HG02642 (cell line): Measurements from ENCODE around the gene HES1.
"Not testable (repeated sequence)": the region's sequence is repeated elsewhere in the genome, so short reads cannot be mapped to it uniquely, and the experiment has no call there.

Experiments
- ATAC-seq: cut with Tn5 transposase; IDR thresholded peaks from one replicate; pipeline ENCODE4 v1.9.1; 2021; ENCODE audit warnings: mild to moderate bottlenecking; ENCODE audit not compliant: unreplicated experiment, poor library complexity

Gene HES1

DNA sequence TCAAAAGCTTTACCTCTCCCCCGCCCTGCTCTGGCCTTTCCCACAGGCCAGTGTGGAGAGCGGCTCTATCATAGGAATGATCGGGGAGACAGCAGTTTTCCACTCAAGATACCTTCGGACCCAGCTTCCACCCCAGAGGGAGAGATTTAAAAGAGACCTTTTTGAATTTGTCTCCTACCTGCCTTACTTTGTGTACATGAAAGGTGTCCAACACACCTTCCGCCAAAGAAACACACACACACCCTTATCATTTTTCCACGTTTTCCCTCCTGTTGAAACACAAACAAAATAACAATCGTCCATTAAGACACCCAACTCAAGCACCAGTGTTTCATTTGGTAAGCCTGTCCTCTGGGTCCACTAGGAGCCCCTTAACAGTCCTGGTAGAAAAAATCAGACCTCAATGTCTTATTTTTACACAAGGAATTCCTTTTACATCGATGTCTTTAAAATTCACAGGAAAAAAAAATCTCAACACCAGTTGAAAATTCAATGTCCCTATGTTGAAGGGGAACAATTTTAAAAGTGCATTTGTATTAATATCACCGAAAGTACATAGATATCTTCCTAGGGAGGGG is 4.0 kb downstream of the HES1 start:
- ATAC-seq, result no peak

DNA sequence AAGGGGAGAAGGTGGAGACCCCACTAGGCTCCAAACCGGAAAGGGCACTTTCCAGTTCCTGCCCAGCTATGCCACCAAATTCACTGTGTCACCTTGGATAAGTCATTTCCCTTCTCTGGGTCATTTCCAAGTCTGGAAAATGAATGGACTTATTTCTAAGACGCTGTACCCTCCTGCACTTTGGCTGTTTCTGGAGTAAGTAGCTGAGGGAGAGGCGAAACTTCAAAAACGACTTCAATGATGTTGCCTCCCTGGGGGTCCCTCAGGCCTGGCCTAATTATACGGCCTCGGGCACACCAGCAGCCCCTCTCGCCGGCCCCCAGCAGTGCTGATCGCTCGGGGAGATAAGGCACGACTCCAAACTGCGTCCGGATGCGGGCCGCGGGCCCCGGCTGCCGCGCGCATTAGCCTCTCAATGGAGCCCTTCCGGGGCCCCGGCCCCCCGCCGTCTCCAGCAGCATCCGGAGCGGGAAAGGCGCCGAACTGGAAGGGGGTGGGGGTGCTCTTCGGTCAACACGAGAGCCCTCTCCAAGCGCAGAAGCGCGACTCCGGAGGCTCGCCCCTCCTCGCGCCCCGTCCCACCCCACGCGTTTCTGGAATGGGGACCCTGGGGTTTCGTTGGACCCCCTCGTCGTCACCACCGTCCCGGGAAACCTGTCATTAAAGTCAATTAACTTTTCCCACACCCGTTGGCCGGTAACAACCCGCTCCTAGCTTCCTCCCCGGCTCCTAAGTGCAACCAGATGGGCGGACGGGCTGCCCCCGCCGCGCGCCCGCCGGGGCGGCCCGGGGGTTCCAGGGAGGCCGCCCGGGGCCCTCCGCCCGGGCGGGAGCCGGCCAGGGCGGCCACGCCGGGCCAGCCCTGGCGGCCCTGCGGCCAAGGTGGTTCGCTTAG is 4.8 kb downstream of the HES1 start:
- ATAC-seq, result peak; percentile 2

DNA sequence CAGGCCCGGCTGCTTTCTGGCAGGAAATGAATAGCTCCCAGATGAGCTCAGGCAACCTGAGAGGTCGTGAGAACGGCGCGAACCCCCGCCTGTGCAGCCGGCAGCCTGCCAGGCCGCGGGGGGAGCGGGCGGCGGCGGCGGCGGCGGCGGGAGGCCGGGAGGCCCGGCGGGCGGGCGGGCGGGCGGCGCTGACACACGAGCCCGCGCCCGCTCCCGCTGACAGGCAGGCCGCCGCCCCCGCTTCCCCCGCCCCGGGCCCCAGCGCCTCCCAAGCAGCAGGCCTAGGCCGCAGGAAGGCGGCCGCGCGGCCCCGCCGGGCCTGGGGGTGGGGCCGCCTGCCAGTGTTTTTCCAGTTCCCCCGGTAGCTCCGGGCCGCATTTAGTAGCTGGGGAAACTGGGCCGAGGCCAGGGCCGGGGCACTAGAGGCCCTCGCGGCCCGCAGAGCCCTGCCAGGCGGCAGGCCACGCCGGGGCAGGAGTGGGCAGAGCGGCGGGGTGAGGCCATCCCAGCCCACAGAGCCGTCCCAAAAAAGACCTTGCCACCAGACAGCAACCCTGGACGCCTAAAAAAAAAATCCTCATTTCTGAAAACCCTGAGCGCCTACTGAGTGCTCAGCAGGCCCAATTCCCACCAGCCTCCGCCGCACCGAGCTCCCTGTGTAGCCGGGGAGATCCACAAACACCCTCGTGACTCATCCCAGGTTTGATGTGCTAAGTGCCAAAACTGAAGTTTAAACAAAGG is 5.6 kb downstream of the HES1 start:
- ATAC-seq, result peak; percentile 46

DNA sequence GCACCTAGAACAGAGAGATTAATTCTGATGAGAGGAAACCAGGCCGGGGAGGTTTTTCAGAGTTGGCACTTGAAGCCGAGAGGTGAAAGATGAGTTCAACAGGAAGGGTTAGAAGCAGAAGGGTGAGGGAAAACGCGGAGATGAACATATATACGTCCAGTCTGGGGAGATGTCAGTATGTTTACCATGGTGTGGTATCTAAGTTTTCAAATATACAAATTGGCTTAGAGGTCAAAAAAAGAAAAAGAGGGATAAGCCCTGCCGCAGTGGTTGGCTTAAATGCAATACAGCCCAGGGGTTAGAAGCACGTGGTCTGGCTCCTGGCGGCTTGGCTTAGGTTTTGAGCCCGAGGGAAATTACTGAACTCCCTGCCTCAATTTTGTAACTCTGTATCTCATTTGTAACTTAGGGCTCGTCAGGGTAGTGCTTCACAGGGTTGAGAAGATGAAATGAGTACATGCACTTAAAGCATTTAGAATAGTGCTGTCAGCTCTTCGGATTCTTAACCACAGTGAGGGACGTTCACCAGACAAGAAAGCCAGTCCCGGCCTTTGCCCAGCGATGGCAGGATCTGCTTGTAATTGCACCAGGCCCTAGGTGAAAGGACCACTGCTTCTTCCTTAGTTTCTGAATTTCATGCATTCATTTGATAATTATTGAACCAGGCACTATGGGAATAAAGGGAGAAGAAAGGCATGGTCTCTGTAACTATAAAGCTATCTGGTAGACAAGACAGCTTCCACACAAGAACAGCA is 6.4 kb downstream of the HES1 start:
- no peak for ATAC-seq

DNA sequence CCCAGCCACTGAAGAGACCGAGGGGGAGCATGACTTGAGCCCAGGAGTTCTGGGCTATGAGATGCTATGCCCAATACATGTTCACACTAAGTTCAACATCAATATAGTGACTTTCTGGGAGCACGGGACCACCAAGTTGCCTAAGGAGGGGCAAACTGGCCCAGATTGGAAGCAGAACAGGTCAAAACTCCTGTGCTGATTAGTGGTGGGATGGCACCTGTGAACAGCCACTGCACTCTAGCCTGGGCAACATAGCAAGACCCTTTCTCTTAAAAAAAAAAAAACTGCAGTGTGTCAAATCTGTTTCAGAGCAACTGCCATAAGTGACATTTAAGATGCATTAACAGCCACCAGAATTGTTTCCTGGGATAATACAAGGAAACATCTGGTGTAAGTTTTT is 9.8 kb downstream of the HES1 start:
- no peak for ATAC-seq

DNA sequence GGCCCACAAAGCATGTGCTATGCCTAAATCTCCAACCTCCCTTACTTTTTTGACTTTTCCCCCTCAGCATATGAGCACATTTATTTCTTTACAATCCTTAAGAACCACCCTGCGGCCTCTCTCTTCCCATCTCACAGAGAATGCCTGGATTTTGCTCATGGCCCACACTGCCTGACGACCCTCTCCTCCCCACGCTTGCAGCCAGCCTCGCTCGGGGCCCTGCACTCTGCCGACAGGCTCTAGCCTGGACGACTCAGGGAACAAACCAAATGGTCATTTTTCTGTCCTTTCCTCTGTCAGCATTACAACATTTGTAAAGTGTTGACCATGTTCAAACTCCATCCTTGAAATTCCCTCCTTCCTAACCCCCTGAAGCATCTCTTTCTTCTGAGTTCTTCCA is 11.7 kb downstream of the HES1 start:
- ATAC-seq, result no peak

DNA sequence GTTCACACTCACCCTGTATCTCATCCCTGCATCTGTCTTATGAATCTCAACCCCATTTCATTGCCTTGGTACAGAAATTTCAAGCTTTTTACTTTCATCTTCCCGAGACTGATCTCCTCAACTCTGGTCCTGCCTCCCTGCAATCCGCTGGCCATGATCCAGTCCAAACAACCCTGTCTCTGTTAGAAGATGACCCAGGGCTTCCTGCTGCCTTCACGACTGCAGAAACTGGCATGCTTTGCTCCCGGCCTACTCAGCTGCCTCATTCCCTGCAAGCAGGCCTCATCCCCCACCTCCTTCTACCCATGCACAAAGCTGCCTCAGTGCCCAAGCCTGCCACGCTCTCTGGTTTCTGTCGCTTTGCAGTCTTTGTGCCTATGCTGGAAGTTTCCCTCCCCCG is 12.4 kb downstream of the HES1 start:
- no peak for ATAC-seq

DNA sequence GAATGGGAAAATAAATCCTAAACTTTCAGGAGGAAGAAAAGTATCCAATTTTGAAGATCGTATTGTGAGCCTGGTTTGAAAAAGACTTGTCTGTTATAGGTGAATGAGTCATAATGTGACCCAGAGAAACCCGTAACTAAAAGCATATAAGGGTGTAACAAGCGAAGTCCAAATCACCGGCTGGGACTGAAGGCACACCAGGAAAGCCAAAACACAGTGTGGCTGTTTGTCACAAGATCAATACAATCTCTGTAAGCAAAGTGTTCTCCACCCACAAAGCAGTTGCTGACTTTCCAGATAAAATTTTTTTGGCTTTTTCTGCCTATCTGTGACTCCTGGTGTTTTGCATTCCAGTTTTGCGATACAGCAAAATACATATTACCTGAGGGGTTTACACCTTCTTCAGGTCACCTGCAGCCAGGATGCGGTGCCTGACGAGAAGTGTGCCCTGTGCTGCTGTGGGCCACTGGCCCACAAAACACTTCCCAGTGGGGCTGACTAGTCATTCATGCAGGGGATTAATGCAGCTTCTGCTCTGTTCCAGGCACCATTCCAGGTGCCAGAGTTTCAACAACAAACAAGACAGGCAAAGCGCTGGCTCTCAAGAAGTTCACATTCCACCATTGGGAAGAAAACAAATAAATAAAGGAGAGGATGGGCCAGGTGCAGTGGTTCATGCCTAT is 14.4 kb downstream of the HES1 start:
- no peak for ATAC-seq

DNA sequence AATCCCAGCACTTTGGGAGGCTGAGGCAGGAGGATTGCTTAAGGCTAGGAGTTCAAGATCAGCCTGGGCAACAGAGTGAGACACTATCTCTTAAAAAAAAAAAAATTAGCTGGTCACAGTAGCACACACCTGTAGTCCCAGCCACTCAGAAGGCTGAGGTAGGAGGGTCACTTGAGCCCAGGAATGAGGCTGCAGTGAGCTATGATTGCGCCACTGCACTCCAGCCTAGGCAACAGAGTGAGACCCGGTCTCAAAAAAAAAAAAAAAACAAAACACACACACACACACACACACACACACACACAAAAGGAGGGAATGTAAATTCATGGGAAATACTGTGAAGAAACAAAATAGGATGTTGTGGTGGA is 15.0 kb downstream of the HES1 start:
- not testable (repeated sequence) for ATAC-seq

DNA sequence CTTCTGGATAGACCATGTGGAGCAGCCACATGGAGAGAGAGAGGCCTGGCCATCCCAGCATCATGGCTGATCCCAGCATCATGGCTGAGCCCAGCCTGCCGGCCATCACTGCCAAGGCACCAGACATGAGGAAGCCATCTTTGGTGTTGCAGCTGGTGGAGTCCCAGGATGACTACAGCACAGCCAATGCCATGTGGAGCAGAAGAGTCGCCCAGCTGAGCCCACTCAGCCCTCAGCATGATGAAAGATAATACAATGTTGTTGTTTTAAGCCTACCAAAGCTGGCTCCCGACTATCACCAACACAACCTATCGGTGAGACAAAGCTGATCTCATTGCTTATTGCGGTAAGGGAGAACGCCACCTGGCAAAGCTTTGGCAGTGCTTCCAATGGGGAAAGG is 18.4 kb downstream of the HES1 start:
- no peak for ATAC-seq

DNA sequence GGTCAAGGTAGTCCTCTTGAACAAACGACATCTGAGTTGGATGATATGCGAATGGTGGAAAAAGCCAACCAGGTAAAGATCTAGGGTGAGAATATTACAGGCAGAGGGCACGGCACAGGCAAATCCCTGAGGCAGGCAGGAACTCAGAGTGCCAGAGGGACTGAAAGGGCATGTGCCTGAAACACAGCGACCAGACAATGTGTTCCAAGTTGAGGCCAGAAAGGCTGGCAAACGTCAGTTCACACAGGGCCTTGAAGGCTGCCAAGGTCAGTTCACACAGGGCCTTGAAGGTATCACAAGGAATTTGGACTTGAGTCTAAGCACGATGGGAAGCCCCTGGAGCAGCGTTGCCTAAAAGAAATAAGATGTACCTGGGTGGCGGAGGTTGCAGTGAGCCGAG is 20.1 kb downstream of the HES1 start:
- ATAC-seq, result no peak

DNA sequence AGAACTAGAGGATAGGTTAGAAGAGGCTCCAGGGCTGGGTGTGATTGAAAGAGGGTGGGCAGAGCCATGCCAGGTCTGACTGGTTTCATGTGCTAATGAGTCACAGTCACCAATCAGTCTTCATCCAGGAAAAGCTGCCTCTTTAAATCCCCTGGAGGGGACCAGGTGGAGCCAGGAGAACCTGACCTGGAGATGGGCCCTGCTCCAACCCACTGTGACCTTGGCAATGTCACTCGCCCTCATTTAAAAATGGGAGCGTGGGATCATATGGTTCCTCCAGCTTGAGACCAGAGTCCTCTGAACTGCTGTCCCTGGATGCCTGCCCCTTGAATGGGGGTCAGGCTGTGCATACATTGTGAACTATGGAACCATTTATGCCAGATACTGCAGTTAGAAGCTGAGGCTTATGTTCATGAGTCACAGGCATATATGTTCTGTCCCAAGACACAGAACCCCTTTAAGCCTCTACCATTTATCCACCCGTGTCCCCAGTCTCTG is 23.0 kb downstream of the HES1 start:
- no peak for ATAC-seq

DNA sequence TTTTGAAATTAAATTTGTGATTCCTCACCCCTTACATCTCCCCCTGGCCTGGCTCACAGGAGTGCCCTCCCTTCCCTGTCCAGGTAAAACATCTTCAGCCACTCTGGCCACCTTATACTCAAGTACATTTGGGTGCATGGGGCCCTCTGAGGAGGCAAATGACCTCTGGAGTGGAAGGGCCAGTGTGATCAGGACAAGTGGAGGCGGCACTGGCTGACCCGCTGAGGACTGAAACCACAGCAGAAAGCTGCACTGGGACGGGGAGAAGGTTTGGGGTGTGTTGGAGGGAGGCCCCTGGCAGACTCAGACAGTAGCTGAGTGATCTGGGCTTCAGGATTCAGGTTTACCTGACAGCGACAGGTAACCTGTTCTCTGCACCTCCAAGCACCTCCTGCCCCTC is 24.2 kb downstream of the HES1 start:
- ATAC-seq, result no peak

DNA sequence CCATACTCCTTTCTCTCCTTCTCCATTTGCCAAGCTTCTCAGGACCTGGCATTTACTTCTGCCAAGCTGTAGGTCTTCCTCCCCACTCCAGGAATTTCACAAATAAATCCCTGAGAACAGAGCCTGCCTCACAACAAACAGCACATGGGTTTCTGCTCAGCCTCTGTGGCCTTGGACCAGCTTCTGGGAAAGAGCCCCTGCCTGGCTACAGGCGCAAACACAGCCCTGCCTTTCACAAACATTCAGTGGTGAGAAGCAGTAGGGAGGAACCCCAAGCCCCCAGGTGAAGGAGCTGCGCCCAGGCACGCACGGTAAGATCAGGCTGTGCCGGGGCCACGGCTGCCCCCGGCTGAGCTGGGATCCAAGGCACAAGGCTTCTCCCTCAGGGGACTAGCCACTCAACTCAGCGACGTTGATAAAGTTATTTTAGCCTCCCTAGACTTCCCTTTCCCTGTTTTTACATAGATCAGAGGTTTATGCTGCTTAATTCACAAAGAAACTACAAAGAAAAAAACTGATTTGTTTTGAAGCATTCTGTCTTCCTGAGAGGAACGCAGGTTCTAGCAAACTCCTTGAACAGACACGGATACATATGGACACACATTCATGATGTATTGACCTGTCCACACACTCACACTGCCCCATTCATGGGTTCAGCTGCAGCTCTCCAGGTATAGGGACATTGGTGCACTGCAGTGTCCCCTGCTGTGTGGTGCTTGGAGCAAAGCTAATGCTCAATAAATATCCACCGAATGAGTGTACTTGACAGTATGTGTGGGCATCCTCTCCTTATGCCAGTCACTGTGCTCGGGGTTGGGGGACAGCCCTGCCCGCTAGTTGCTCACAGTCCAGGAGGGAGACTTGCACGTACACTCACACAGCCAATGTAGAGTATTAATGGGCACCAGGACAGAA is 25.4 kb downstream of the HES1 start:
- no peak for ATAC-seq

DNA sequence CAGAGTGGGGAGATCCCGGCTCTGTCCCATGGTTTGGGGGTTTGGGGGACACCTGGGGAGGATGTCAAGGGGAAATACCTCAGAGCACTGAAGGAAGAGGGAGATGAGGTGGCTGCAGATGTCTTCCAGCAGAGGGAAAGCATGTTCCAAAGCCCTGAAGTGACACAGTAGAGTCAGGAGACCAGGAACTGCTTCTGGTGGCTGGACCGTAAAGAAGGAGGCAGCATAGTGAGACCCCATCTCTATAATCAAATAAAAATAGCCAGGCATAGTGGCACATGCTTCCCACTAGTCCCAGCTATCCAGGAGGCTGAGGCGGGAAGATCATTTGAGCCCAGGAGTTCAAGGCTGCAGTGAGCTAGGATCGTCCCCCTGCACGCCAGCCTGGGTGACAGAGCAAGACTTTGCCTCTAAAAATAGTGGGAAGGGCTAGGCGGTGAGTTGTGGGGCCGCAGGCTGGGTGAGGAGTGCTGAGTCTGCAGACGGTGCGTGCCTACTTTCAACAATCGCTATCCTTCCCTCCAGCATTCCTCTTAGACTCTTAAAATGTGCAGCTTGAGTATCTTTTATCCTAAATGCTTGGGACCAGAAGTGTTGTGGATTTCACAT is 26.2 kb downstream of the HES1 start:
- ATAC-seq, result no peak

DNA sequence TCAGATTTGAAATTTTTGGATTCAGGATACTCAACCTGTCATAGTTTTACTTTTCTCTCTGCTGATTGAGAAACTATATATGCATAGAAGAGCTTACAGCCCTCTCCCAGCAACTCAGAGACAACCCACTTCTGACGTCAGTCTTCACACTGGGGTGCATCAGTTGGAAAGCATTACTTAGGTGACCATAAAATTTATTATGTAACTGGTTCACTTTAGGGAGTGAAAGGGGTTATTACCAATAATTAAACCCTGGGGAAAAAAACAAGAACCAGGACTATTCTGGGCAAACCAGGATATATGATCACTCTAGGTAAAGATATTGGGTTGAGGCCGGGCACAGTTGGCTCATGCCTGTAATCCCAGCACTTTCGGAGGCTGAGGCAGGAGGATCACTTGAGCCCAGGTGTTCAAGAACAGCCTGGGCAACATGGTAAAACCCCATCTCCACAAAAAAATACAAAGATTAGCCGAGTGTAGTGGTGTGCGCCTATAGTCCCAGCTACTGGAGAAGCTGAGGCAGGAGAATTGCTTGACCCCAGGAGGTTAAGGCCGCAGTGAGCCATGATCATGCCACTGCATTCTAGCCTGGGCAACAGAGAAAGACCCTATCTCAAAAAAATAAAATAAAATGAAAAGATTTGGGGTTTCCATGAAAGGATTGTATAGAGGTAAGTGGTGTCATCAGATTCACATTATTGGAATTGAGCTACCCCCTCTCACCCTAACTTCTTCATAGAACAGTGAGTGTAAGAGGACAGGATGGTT is 27.1 kb downstream of the HES1 start:
- ATAC-seq, result no peak

DNA sequence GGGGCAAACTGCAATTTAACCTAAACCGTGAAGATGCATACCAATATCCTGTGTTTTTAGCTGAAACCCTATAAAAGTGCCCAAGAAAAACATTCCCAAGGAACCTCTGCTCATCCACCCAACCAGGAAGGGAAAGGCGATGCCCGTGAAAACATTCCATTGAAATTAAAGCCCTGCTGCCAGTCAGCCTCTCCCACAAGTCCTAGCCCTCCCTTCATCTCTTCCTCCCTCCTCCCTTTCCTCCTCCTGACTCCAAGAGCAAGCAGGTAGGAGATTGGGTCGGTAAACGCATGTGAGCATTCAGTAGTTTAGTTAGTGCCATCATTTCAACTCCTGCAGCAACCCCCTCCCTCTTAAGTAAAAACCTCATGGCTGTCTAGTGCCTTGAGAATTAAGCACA is 27.7 kb downstream of the HES1 start:
- ATAC-seq, result no peak

DNA sequence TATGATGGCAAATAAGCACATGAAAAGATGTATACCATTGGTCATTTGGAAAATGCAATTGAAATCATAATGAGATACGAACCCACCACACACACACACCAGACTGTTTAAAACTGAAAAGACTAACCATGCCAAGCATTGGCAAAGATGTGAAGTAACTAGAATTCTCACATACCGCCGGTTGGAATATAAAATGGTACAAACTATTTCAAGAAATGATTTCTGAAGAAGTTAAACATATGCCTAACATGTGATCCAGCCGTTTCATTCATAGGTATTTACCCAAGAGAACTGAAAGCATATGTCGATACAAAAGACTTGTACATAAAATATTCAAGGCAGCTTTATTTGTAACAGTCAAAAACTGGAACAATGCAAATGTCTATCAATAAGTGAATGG is 28.9 kb downstream of the HES1 start:
- no peak for ATAC-seq
